ENCODE data around the gene ARL5C.

Gene ARL5C

DNA sequence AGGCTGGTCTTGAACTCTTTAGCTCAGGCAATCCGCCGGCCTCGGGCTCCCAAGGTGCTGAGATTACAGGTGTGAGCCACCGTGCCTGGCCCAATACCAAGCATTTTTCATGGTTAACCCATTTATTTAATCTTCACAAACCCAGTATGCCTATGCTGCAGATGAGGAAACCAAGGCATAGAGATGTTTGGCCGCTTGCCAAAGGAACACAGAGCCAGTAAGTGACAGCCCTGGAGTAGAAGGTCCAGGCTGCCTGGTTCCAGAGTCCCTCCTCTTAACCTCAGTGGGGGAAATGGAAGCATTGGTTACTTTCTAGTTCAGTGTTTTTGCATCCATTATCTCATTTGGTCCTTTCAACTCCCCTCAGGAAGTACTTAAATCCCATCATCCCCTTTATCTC is 15.3 kb upstream of the ARL5C start:
- no peaks in the 10 kb centered on the region for H3K9me3 ChIP-seq (ENCODE audit: insufficient read depth, low read length)
- no peaks in the 10 kb centered on the region; the same call in 1 of the 2 replicates for H3K36me3 ChIP-seq (ENCODE audit: low read length)
- TF ChIP-seq CTCF (IDR thresholded peaks at IDR 0.05; ENCODE audit: insufficient read depth, low read length, poor library complexity, severe bottlenecking) (no peak), EZH2phosphoT487 (conservative IDR thresholded peaks at IDR 0.05; ENCODE audit: low read length) (no peak)

DNA sequence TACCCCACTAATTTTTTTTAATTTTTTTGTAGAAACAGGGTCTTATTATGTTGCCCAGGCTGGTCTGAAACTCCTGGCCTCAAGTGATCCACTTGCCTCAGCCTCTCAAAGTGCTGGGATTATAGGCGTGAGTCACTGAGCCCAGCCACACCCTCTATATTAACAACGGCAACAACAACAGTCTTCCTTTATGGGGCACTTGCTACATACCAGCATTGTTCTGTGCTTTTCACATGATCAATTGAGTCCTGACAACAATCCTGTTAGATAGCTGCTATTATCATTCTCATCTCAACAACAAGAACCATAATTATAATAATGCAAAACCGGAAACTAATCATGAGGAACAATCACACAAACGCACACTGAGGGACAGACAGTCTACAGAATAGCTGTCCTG is 12.6 kb upstream of the ARL5C start:
- H3F3A ChIP-seq (ENCODE audit: insufficient read depth): no peaks in the 10 kb centered on the region
- no peak overlapping the region for H3K4me3 ChIP-seq (ENCODE audit: insufficient read depth, low read length, poor library complexity, severe bottlenecking)
- H3K27me3 ChIP-seq (ENCODE audit: low read length): no peaks in the 10 kb centered on the region
- H3K9me2 ChIP-seq (replicated peaks; ENCODE audit: insufficient read depth, low read length): no peaks in the 10 kb centered on the region
- no peaks in the 10 kb centered on the region for H4K20me1 ChIP-seq (ENCODE audit: low read depth, low read length)
- H3K9ac ChIP-seq (ENCODE audit: low read length): no peak overlapping the region
- no peak overlapping the region for H2AFZ ChIP-seq (ENCODE audit: low read depth, low read length, severe bottlenecking)
- no peak overlapping the region for H3K27ac ChIP-seq (ENCODE audit: low read depth, low read length)
- no peaks in the 10 kb centered on the region for H3K9me3 ChIP-seq (ENCODE audit: insufficient read depth, low read length)
- H3K4me2 ChIP-seq (ENCODE audit: low read depth, low read length, poor library complexity, severe bottlenecking): no peak overlapping the region
- H3K36me3 ChIP-seq (ENCODE audit: low read length): no peaks in the 10 kb centered on the region; the same call in 1 of the 2 replicates
- TF ChIP-seq EZH2phosphoT487 (conservative IDR thresholded peaks at IDR 0.05; ENCODE audit: low read length) (no peak), CTCF (IDR thresholded peaks at IDR 0.05; ENCODE audit: insufficient read depth, low read length, poor library complexity, severe bottlenecking) (no peak)
- H3K79me2 ChIP-seq (ENCODE audit: insufficient read depth, low read length): no peaks in the 10 kb centered on the region

More for the DNA sequence above, 15.3 kb upstream of the ARL5C start:
- H3F3A ChIP-seq (ENCODE audit: insufficient read depth): no peaks in the 10 kb centered on the region
- no peaks in the 10 kb centered on the region for H4K20me1 ChIP-seq (ENCODE audit: low read depth, low read length)
- H3K4me2 ChIP-seq (ENCODE audit: low read depth, low read length, poor library complexity, severe bottlenecking): no peak overlapping the region
- no peaks in the 10 kb centered on the region for H3K27me3 ChIP-seq (ENCODE audit: low read length)
- H3K79me2 ChIP-seq (ENCODE audit: insufficient read depth, low read length): no peaks in the 10 kb centered on the region
- no peak overlapping the region for H2AFZ ChIP-seq (ENCODE audit: low read depth, low read length, severe bottlenecking)
- no peak overlapping the region for H3K4me3 ChIP-seq (ENCODE audit: insufficient read depth, low read length, poor library complexity, severe bottlenecking)
- H3K9me2 ChIP-seq (replicated peaks; ENCODE audit: insufficient read depth, low read length): no peaks in the 10 kb centered on the region
- no peak overlapping the region for H3K9ac ChIP-seq (ENCODE audit: low read length)
- H3K27ac ChIP-seq (ENCODE audit: low read depth, low read length): no peak overlapping the region

DNA sequence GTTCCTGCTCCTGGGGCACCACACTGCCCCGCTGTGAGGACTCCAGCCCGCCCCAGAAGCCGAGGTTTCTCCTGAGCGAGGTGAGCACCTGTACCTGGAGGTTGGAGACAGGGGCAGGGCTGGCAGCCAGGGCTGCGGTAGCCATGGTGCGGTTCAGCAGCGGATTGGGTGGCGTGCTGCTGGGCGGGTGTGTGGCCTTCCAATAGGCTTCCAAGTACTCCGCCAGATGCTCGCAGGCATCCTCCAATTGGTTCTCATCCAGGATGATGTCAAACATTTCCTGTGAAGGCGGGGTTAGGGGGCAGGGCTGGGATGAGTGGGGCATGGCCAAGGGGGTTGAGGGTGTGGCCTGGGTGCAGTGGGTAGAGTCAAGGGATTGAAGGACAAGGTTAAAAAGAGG is 11.3 kb upstream of the ARL5C start:
- no peak overlapping the region for H3K4me3 ChIP-seq (ENCODE audit: insufficient read depth, low read length, poor library complexity, severe bottlenecking)
- no peaks in the 10 kb centered on the region for H3K79me2 ChIP-seq (ENCODE audit: insufficient read depth, low read length)
- no peaks in the 10 kb centered on the region for H3K9me2 ChIP-seq (replicated peaks; ENCODE audit: insufficient read depth, low read length)
- H3K9me3 ChIP-seq (ENCODE audit: insufficient read depth, low read length): no peaks in the 10 kb centered on the region
- no peak overlapping the region for H3K9ac ChIP-seq (ENCODE audit: low read length)
- no peak overlapping the region for H3K27ac ChIP-seq (ENCODE audit: low read depth, low read length)
- no peak overlapping the region for H3K4me2 ChIP-seq (ENCODE audit: low read depth, low read length, poor library complexity, severe bottlenecking)
- no peaks in the 10 kb centered on the region; the same call in 1 of the 2 replicates for H3K36me3 ChIP-seq (ENCODE audit: low read length)
- H4K20me1 ChIP-seq (ENCODE audit: low read depth, low read length): no peaks in the 10 kb centered on the region
- TF ChIP-seq CTCF (IDR thresholded peaks at IDR 0.05; ENCODE audit: insufficient read depth, low read length, poor library complexity, severe bottlenecking) (no peak), EZH2phosphoT487 (conservative IDR thresholded peaks at IDR 0.05; ENCODE audit: low read length) (no peak)
- H3F3A ChIP-seq (ENCODE audit: insufficient read depth): no peaks in the 10 kb centered on the region
- no peaks in the 10 kb centered on the region for H3K27me3 ChIP-seq (ENCODE audit: low read length)
- no peak overlapping the region for H2AFZ ChIP-seq (ENCODE audit: low read depth, low read length, severe bottlenecking)

Measured in SU-DHL-6 (cell line).